Esophagus muscularis mucosa (tissue), 4 donors: Measurements from ENCODE around the gene ADGRF3. TPM values are rescaled to one million over a fixed set of nuclear protein-coding genes. Genes with fewer than 3 reads are reported as not detected.
"Not testable (repeated sequence)": the region's sequence is repeated elsewhere in the genome, so short reads cannot be mapped to it uniquely, and the experiment has no call there.

Source experiments
- DNase-seq: peaks from one replicate; pipeline ENCODE4 v3.0.0-alpha.2; 2017; ENCODE audit errors: extremely low spot score
- H3K27ac ChIP-seq, 4 donors: fragments of 200-600 bp; sonication (generic); replicated peaks in 1 of 4; 1 replicate in 3 of 4; 2 replicates in 1 of 4; pipeline ENCODE4 v1.5.1; 2016 to 2019; ENCODE audit warnings: mild to moderate bottlenecking in 1 of 4
- H3K27me3 ChIP-seq, 4 donors: fragments of 200-600 bp; sonication (generic); one replicate each; pipeline versions ENCODE4 v1.5.1 to v1.6.0; 2016 to 2019
- H3K36me3 ChIP-seq, 4 donors: fragments of 200-600 bp; sonication (generic); one replicate each; pipeline ENCODE4 v1.5.1; 2016 to 2019
- H3K4me1 ChIP-seq, 4 donors: fragments of 200-600 bp; sonication (generic); one replicate each; pipeline ENCODE4 v1.5.1; 2016 to 2019
- H3K4me3 ChIP-seq, 4 donors: fragments of 200-600 bp; sonication (generic); 1 replicate in 2 of 4; 2 replicates in 2 of 4; pipeline ENCODE4 v1.5.1; 2016 to 2019; ENCODE audit warnings: mild to moderate bottlenecking in 4 of 4, moderate library complexity in 1 of 4
- H3K9me3 ChIP-seq, 4 donors: fragments of 200-600 bp; sonication (generic); 1 replicate in 3 of 4; 2 replicates in 1 of 4; pipeline ENCODE4 v1.5.1; 2016 to 2019
- EP300 ChIP-seq: sonication (generic); formaldehyde crosslinking; IDR thresholded peaks from one replicate; pipeline ENCODE4 v1.6.1; 2017; ENCODE audit warnings: antibody characterized with exemption
- POLR2A ChIP-seq: fragments of 450-650 bp; IDR thresholded peaks from one replicate; pipeline ENCODE4 v1.6.1; 2017; ENCODE audit warnings: antibody characterized with exemption, moderate library complexity, mild to moderate bottlenecking, low read depth
- POLR2AphosphoS5 ChIP-seq, 2 donors: sonication (generic); formaldehyde crosslinking; IDR thresholded peaks; one replicate each; pipeline ENCODE4 v1.6.1; 2017; ENCODE audit warnings: antibody characterized with exemption in 2 of 2
- WGBS: methylation state at CpG from one replicate; pipeline ENCODE4 v1.1.5; 2018; 5-methylcytosine and 5-hydroxymethylcytosine counted together
- intact Hi-C: fragments of 100-400 bp; cut with DNase I; formaldehyde crosslinking; loops from one replicate; pipeline ENCODE4 v1.15.1; 2023
- total RNA-seq, 4 donors: library from RNA; depleted of rRNA; stranded (reverse); fragments of >200 nt; gene quantifications; one replicate each; pipeline versions ENCODE4 v1.1.0 to v1.2.1, GENCODE V29; 2016
- TF ChIP-seq, protein P1 (sequence below), 3 experiments: fragments of 200-600 bp in 2 of 3; fragments of 450-650 bp in 1 of 3; sonication (generic) in 2 of 3; IDR thresholded peaks; one replicate each; pipeline ENCODE4 v1.5.1; 2017 to 2019; ENCODE audit warnings: antibody characterized with exemption in 3 of 3, mild to moderate bottlenecking in 2 of 3, moderate library complexity in 1 of 3

ADGRF3 gene
- total RNA-seq, 4 donors from 2014 or later, result not detected

DNA sequence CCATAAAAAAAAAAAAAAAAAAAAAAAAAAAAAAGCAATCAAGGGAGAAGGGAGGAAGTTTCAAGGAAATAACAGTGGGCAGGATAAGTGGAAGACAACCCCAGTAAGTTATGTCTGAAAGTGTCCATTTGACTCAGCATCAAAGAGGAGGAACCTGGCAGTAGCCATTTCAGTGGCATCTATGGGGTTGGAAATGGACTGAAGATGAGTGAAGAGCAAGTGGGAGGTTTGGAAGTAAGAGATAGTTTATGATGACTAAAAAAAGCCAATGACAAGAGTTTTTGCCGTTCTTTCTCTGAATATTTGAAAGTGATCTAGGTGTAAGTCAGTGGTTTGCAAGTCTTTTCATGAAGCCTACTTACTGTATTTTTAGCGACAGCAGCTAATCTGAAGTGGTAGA is 9.9 kb downstream of the ADGRF3 start:
- DNase-seq, result no peak
- Histone ChIP-seq H3K27me3 (no peaks in the 10 kb centered on the region), H3K4me1 (no peaks in the 10 kb centered on the region), H3K4me3 (no peak overlapping the region), H3K9me3 (no peaks in the 10 kb centered on the region), H3K27ac (no peak overlapping the region), H3K36me3 (no peaks in the 10 kb centered on the region)
- 92% methylated on average over 2 of the region's 2 CpGs for WGBS
- intact Hi-C loops, result loop anchor here (10.0 kb wide), 1 partner anchor 382 kb away; no protein-coding TSS in a partner anchor
- TF ChIP-seq, protein P1, sequence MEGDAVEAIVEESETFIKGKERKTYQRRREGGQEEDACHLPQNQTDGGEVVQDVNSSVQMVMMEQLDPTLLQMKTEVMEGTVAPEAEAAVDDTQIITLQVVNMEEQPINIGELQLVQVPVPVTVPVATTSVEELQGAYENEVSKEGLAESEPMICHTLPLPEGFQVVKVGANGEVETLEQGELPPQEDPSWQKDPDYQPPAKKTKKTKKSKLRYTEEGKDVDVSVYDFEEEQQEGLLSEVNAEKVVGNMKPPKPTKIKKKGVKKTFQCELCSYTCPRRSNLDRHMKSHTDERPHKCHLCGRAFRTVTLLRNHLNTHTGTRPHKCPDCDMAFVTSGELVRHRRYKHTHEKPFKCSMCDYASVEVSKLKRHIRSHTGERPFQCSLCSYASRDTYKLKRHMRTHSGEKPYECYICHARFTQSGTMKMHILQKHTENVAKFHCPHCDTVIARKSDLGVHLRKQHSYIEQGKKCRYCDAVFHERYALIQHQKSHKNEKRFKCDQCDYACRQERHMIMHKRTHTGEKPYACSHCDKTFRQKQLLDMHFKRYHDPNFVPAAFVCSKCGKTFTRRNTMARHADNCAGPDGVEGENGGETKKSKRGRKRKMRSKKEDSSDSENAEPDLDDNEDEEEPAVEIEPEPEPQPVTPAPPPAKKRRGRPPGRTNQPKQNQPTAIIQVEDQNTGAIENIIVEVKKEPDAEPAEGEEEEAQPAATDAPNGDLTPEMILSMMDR (IDR thresholded peaks at IDR 0.05), result no peak
- TF ChIP-seq EP300 (no peak), POLR2A (no peak), POLR2AphosphoS5 (IDR thresholded peaks at IDR 0.05) (no peak)

DNA sequence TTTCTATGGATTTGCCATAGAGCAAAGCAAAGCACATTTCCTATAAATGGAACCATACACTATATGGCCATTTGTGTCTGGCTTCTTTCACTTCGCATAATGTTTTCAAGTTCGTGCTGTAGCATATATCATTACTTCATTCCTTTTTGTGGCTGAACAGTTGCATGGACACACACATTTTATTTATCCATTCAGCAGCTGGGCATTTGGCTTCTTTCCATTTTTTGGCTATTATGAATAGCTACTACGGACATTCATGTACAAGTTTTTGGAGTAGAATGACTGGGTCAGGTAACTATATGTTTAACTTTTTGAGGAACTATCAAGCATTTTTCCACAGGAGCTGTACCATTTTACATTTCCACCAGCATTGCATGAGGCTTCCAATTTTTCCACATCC is 11.4 kb downstream of the ADGRF3 start:
- Histone ChIP-seq H3K4me3 (no peak overlapping the region), H3K9me3 (no peaks in the 10 kb centered on the region), H3K4me1 (no peaks in the 10 kb centered on the region), H3K36me3 (no peaks in the 10 kb centered on the region), H3K27ac (no peak overlapping the region), H3K27me3 (no peaks in the 10 kb centered on the region)
- TF ChIP-seq POLR2A (no peak), POLR2AphosphoS5 (IDR thresholded peaks at IDR 0.05) (no peak), EP300 (no peak)
- TF ChIP-seq, protein P1 (IDR thresholded peaks at IDR 0.05), result no peak
- 28% methylated on average over 3 of the region's 3 CpGs for WGBS
- no peak for DNase-seq
- intact Hi-C loops, result loop anchor here (10.0 kb wide), 1 partner anchor 380 kb away; no protein-coding TSS in a partner anchor

DNA sequence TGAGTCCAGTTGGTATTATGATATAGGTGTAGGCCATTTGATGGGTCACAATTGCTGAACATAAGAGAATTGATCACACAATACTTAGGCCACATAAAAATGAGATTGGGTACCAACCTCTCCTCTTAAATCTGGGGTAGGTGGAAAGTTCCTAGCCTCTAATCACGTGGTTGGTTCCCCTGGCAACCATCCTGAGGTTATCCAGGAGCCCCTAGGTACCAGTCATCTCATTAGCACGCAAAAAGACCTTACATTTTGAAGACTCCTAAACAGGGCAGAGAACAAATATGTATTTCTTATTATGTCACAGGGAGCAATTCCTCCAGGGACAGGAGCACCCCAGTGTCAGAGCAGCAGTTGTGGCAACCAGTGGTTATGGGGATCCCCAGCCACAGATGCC is 13.3 kb downstream of the ADGRF3 start:
- no CpG with 5 or more reads among the region's 2 CpGs for WGBS
- no peak for DNase-seq
- Histone ChIP-seq H3K27ac (no peak overlapping the region), H3K9me3 (no peaks in the 10 kb centered on the region), H3K36me3 (no peaks in the 10 kb centered on the region), H3K4me3 (no peak overlapping the region), H3K27me3 (no peaks in the 10 kb centered on the region), H3K4me1 (peaks cover 0 to 3% (median 0%) of the 10 kb centered on the region in 4 donors)
- TF ChIP-seq, protein P1 (IDR thresholded peaks at IDR 0.05), result no peak
- no peak for TF ChIP-seq EP300
- TF ChIP-seq POLR2AphosphoS5 (IDR thresholded peaks at IDR 0.05), result no peak
- intact Hi-C loops, result loop anchor here (10.0 kb wide), 1 partner anchor 378 kb away; no protein-coding TSS in a partner anchor

GRCh38 chr2:26331321-26331720 is 15.3 kb downstream of the ADGRF3 start:
- 92% methylated on average over 8 of the region's 8 CpGs for WGBS
- intact Hi-C loops, result loop anchor here (10.0 kb wide), 1 partner anchor 377 kb away; no protein-coding TSS in a partner anchor

DNA sequence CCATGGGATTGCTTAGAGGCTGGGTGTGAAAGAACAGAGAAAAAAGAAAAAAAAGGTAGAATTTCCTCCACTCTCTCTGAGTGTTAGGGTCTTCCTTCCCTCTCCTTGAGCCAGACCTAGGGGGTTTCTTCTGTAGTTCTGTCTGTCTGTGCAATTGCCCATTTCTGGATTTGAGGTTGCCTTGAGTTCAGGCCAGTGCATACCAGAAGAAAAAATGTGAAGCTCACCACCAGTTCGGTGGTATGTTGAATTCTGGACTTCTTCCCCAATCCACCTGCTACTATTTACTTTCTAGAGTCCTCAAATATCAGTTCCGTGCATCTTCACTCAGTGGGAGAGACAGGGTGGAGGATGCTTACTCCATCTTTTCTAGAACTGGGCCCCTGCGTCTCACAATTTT is 16.0 kb downstream of the ADGRF3 start:
- H3K4me1 ChIP-seq, result peaks cover 0 to 3% (median 0%) of the 10 kb centered on the region in 4 donors
- H3K9me3 ChIP-seq, result no peaks in the 10 kb centered on the region
- H3K36me3 ChIP-seq, result no peaks in the 10 kb centered on the region
- no peak for DNase-seq
- intact Hi-C loops, result loop anchor here (10.0 kb wide), 1 partner anchor 376 kb away; no protein-coding TSS in a partner anchor
- no peak overlapping the region for H3K27ac ChIP-seq
- no peaks in the 10 kb centered on the region for H3K27me3 ChIP-seq
- TF ChIP-seq, protein P1 (IDR thresholded peaks at IDR 0.05), result no peak
- TF ChIP-seq EP300, result no peak
- TF ChIP-seq POLR2AphosphoS5 (IDR thresholded peaks at IDR 0.05), result no peak
- TF ChIP-seq POLR2A, result no peak
- H3K4me3 ChIP-seq, result no peak overlapping the region
- 81% methylated on average over 3 of the region's 3 CpGs for WGBS

More at GRCh38 chr2:26331321-26331720, 15.3 kb downstream of the ADGRF3 start:
- DNase-seq, H3K27ac ChIP-seq, H3K4me1 ChIP-seq, H3K9me3 ChIP-seq, H3K4me3 ChIP-seq, H3K36me3 ChIP-seq, H3K27me3 ChIP-seq: not testable (repeated sequence)
